ENCODE results near the gene ZNF569. TPM values are rescaled to one million over a fixed set of nuclear protein-coding genes. Genes with fewer than 3 reads are reported as not detected.
"Not testable (repeated sequence)": the region's sequence is repeated elsewhere in the genome, so short reads cannot be mapped to it uniquely, and the experiment has no call there.

ZNF569 gene
- total RNA-seq, 4 donors from 2014 or later: 2.2 to 5.9 (median 5.4) TPM; not detected in 1

- H3K4me3 ChIP-seq: no peak overlapping the region
- no peaks in the 10 kb centered on the region for H3K4me1 ChIP-seq
- intact Hi-C loops (cut with DNase I; ENCODE audit: low total_unique reads) (no loop called here), in situ Hi-C loops (cut with MboI; ENCODE audit: low pct_ligation_motif_present in 1 of 4, low pct_unique_long_range_greater_than_20kb in 1 of 4, low sequenced_read_pairs in 3 of 4) (no loop called here)
- peaks cover 0 to 58% (median 22%) of the 10 kb centered on the region in 4 donors for H3K36me3 ChIP-seq
- H3K27ac ChIP-seq: no peak overlapping the region
- WGBS, 2 donors (ENCODE audit: low coverage in 1 of 2): 81 to 88% methylated on average over 1 of the region's 1 CpG
- peaks cover 96 to 97% of the 10 kb centered on the region in 2 donors for H3K9me3 ChIP-seq
- no peak for DNase-seq
- no peak for TF ChIP-seq POLR2AphosphoS5 (IDR thresholded peaks at IDR 0.05)
- no peak for TF ChIP-seq CTCF (IDR thresholded peaks at IDR 0.05)
- no peak for TF ChIP-seq EP300 (IDR thresholded peaks at IDR 0.05; ENCODE audit: low read depth)
- TF ChIP-seq POLR2A (IDR thresholded peaks at IDR 0.05): no peak
- no peaks in the 10 kb centered on the region for H3K27me3 ChIP-seq
Observed at GRCh38 chr19:37413313-37414084, 53.7 kb downstream of the ZNF569 start.

- no peak overlapping the region for H3K27ac ChIP-seq
- peaks cover 97 to 98% of the 10 kb centered on the region in 2 donors for H3K9me3 ChIP-seq
- H3K4me1 ChIP-seq: no peaks in the 10 kb centered on the region
- 95% methylated on average over 2 of the region's 2 CpGs; no CpG with 5 or more reads in 1 of the 2 donors for WGBS, 2 donors (ENCODE audit: low coverage in 1 of 2)
- TF ChIP-seq CTCF (IDR thresholded peaks at IDR 0.05) (no peak), EP300 (IDR thresholded peaks at IDR 0.05; ENCODE audit: low read depth) (no peak), POLR2AphosphoS5 (IDR thresholded peaks at IDR 0.05) (no peak), POLR2A (IDR thresholded peaks at IDR 0.05) (no peak)
- DNase-seq: no peak
- H3K36me3 ChIP-seq: peaks cover 0 to 53% (median 22%) of the 10 kb centered on the region in 4 donors
- H3K4me3 ChIP-seq: no peak overlapping the region
- in situ Hi-C loops (cut with MboI; ENCODE audit: low pct_ligation_motif_present in 1 of 4, low pct_unique_long_range_greater_than_20kb in 1 of 4, low sequenced_read_pairs in 3 of 4): no loop called here
- intact Hi-C loops (cut with DNase I; ENCODE audit: low total_unique reads): no loop called here
- H3K27me3 ChIP-seq: no peaks in the 10 kb centered on the region
Observed at GRCh38 chr19:37412700-37413099, 54.5 kb downstream of the ZNF569 start.

- H3K36me3 ChIP-seq; intact Hi-C loops (cut with DNase I; ENCODE audit: low total_unique reads); DNase-seq; H3K4me3 ChIP-seq; H3K27ac ChIP-seq; H3K27me3 ChIP-seq; in situ Hi-C loops (cut with MboI; ENCODE audit: low pct_ligation_motif_present in 1 of 4, low pct_unique_long_range_greater_than_20kb in 1 of 4, low sequenced_read_pairs in 3 of 4); H3K4me1 ChIP-seq: not testable (repeated sequence)
- 68 to 73% methylated on average over 4 to 6 of the region's 6 CpGs for WGBS, 2 donors (ENCODE audit: low coverage in 1 of 2)
- peaks cover 48 to 74% of the 10 kb centered on the region in 2 donors for H3K9me3 ChIP-seq
Observed at GRCh38 chr19:37406140-37406846, 61.0 kb downstream of the ZNF569 start.

GRCh38 chr19:37403403-37403802 is 63.8 kb downstream of the ZNF569 start:
- intact Hi-C loops (cut with DNase I; ENCODE audit: low total_unique reads): no loop called here
- DNase-seq: no peak
- peaks cover 38 to 74% of the 10 kb centered on the region in 2 donors for H3K9me3 ChIP-seq
- H3K4me3 ChIP-seq: no peak overlapping the region
- no peak overlapping the region for H3K27ac ChIP-seq
- WGBS, 2 donors (ENCODE audit: low coverage in 1 of 2): 93 to 100% methylated on average over 1 to 34 of the region's 34 CpGs
- no peaks in the 10 kb centered on the region for H3K27me3 ChIP-seq
- no peaks in the 10 kb centered on the region for H3K36me3 ChIP-seq
- in situ Hi-C loops (cut with MboI; ENCODE audit: low pct_ligation_motif_present in 1 of 4, low pct_unique_long_range_greater_than_20kb in 1 of 4, low sequenced_read_pairs in 3 of 4): no loop called here
- H3K4me1 ChIP-seq: no peaks in the 10 kb centered on the region
- TF ChIP-seq POLR2A (IDR thresholded peaks at IDR 0.05) (no peak), CTCF (IDR thresholded peaks at IDR 0.05) (no peak), POLR2AphosphoS5 (IDR thresholded peaks at IDR 0.05) (no peak), EP300 (IDR thresholded peaks at IDR 0.05; ENCODE audit: low read depth) (no peak)

Measured in transverse colon (tissue), 4 donors.